UCSD-AML1 (cell line): Measurements from ENCODE around the gene DCBLD1.

Experiments used
- DNase-seq: peaks from one replicate; lab custom pipeline; 2025; ENCODE audit not compliant: unreplicated experiment; lab: John Stamatoyannopoulos, UW

DCBLD1 gene

DNA sequence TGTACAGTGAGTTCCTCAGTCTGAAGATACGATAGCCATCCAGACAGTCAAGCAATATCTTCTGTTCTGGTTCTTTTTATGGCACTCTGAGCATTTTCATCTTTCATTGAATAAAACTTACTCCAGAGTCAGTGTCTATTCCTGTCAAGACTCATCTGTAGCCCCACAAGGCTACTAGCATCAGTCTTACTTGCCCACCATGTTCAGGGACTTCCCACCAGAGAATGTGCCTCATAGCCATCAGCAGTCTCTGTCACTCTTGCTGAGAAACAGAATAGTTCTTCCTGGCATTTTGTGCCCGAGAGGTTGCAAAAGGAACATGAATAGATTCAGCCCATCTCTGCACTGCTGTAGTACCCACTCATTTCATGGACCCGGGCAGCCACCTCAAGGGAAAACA, 12.7 kb upstream of the DCBLD1 start:
- DNase-seq, result no peak

DNA sequence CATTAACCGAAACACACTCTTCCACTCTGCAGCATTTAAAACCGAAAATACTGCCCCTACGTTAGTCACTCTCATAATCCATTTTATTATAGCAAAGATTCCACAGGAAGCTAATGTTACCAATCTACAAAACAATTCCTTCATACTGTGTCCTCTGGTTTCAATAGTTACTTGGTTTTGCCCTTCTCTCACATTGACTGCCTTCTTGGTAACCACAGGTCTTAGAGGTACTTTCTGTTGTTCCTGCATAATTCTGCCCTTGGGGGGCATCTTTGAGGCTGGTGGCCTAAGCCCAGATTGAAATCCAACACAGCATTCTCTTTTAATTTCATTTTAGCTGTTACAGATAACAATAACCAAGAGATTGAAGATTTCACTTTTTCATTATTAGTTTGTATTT, 9.8 kb upstream of the DCBLD1 start:
- no peak for DNase-seq

DNA sequence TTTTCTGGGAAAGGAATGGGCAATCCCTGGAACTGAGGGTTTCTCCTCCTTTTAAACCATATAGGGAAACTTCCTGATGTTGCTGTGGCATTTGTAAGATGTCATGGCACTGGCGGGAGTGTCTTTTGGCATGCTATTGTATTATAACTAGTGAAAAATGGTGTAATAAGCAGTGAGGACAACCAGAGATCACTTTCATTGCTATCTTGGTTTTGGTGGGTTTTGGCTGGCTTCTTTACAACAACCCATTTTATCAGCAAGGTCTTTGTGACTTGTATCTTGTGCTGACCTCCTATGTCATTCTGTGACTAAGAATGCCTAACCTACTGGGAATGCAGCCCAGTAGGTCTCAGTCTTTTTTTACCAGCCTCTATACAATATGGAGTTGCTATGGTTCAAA, 9.1 kb upstream of the DCBLD1 start:
- DNase-seq, result no peak

DNA sequence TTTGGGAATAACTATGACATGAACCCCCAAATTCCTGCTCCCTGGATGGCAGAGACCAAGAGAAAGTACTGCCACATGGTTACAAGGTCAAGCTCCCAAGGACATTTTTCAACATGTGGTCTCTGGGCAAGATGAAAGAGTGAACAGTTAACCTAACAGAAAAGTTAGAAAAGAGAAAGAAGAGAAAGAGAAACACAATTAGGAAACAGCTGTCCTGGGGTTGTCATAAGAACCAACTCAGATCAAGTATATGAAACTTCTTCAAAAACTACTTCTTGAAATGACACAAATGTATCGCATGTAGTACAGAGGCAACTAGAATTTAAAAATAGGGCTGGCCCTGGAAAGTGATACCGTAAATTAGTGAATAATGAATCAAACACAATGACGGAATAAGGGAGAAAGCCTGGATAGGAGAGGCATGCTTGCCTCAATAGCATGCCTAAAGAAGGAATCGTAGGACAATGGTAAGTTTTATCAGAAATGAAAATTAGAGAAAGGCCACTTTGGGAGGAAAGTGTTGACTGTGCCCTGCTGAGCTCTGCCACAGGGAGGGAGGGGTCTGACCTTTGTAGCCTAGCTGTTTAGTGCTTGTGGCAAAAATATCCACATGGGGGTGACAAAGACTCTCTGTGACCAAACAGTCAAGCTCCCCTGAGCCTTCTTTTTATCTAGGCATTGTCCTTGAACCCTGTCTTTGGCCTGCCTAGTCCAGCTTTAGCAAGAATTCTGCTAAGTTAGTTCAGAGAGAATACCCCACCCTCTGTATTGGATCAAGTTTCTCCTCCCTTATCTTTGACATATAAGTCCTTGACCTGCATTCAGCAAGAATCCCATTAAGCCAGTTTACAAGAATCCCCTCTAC, 4.3 kb upstream of the DCBLD1 start:
- DNase-seq, result no peak

DNA sequence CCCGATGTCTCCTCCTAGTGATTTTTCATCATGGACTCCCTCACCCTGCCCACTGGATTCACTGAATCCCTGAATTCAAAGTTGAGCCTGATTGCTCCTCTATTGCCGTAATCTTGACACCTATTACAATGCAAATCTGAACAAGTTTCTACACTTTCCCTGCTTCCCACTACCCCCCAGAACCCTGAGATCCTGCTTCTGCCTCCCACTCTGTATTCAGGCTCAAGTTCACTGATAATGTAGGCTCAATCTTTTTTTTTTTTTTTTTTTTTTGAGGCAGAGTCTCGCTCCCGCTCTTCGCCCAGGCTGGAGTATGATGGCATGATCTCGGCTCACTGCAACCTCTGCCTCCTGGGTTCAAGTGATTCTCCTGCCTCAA, 3.6 kb upstream of the DCBLD1 start:
- DNase-seq, result no peak

DNA sequence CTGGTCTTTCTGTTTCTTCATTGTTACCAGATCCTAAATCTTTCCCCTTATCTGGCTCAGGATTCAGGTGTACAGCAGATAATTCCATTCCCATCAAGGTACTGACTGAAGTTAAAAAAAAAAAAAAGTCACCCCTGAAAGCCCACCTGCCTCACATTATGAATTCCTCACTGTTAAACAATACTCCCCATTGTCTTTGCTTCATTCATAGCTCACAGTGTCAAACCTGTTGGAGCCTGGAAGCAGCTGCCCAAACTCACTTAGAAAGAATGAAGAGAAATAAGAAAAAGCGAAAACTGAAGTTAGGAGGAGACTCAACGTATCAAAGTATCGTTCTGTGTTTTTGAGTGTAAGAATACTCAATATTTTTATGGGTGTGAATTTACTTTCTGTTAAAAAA, 1.8 kb upstream of the DCBLD1 start:
- no peak for DNase-seq

DNA sequence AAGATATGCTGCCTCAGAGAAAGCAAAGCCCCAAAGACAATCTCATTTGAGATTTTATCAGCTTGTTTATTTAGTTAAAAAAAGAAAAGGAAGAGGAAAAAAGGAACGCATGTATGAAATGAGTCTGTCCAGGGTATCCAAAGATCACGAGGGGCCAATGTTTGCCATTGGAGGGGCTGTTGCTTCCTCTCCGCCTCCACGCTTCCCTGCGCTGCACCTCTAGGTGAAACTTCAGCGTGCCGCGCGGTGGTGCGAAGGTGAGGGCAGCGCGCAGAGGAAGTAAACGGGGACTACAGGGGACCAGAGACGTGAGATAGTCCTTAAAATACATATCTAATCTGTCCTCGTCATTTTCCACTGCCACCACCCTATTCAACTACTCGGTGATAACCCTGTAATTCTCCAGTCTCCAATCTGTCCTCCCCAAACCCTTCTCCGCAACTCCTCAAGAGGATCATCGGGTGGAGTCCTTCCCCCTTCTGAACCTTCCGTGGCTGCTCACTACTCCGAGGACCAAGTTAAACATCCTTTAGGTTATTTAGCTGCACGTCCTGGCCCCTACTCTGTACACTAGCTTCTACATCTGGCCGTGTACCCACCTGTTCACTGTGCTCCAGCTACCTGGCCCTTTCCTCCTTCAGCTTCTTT, 1.1 kb upstream of the DCBLD1 start:
- no peak for DNase-seq

DNA sequence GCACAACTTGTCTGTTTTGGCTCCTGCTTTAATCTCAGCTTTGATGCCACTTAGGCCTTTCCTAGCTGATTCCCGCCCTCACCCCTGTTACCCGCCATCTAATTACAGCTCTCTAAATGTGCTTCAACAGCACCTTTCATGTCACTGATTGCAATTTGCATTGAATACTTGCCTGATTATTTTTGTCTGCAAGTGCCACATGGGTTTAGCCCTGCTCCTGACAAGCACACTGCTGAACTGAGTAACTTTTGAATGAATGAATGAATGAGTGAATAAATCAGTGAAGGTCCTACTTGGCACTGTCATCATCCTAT, 591 bp upstream of the DCBLD1 start:
- no peak for DNase-seq

DNA sequence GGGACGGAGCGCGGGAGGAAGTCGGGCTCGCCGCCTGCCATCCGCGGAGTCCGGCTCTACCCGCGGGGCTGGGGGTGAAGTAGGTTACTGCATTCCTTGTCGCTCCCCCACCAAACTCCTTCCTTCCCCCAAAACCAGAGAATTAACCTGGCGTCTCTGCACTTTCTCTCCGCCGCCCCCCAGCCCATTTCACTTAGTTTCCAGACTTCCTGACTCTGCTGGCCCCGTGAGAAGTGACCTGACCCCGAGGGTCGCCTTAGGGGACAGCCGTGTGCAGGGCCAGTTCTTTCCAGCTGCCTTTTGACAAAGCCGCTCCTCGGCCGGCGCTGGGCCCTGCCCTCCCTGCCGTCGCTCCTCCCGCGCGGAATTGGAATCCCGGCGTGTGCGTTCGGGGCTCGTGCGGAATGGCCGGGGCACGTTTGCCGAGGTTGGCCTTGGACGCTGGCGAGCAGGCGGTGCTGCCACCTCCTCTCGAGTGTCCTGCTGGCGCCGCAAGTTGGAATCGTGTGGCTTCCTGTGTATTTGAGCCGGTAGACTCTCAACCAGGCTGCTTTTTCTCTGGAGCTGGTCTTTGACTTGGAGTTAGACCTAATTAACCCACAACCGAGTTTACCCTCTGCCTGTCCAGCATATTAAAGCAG, 650 bp downstream of the DCBLD1 start:
- peak; percentile 42 for DNase-seq

DNA sequence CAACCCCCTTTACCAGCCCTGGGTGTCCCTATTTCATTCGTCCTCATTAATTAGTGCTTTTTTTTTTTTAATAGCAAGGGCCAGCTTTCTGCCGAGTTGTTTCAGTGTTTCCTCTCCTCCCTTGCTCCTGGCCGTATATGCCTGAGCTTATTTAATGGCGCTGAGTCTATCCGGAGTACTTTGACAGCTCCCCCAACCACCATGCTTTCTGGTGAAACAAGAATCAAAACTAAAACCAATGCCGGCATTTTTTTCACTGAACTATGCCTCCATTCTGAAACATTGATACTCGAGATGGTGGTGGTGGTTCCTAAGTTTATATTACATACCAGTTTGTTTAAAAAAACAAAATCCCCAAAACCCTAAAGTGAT, 1.2 kb downstream of the DCBLD1 start:
- no peak for DNase-seq

DNA sequence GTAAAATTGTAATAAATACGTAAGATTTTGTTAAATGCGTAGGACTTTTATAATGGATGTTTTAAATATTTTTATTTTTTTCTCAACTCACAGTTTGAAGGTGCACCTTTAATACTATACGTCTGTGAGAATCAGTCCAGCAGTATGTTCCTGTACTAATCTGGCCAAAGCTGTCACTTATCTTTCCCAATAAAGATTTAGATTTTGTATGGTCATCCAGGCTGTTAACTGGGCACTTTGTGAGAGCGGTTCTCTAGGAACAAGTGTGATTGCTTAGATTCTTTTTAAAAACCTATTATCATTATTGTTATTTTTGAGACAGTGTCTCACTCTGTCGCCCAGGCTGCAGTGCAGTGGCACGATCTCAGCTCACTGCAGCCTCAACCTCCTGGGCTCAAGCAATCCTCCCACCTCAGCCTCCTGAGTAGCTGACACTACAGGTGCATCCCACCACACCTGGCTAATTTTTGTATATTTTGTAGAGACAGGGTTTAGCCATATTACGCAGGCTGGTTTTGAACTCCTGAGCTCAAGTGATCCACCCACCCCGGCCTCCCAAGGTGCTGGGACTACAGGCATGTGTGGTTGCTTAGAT, 1.7 kb downstream of the DCBLD1 start:
- DNase-seq, result no peak

DNA sequence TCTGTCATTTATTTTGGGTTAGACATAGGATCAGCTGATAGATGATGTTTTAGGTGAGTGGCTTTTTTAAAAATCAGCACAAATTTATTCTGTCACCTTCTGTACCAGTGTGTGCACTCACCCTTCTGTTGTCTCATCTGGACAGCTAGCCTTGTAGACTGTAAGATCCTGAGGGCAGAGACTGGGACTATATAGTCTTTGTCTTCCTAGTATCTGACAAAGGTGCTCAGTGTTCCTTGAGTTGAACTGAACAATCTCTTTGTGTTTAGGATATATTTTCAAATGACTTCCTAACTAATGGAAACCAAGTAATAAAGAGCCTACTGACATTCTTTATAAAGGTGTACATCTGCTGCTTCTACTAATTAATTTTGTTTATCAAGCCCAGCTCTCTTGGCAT, 3.0 kb downstream of the DCBLD1 start:
- DNase-seq, result no peak

DNA sequence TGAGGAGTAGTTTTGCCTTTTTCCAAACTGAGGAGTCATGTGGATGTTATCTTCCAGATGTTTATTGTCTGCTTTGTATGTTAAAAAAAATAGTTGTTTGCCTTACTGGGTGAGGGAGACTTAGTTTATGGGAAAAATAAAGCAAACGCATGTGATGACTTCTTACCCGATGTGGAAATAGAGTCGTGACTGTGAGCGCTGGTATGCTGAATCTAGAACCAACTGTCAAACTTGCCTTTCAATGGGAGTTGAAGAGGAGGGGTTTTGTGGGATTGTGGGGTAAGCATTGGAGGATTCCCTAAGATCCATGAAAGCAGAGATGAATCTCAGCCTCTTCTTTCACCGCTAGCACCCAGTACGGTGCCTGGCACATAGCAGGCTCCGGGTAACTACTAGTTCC, 5.3 kb downstream of the DCBLD1 start:
- DNase-seq, result no peak

DNA sequence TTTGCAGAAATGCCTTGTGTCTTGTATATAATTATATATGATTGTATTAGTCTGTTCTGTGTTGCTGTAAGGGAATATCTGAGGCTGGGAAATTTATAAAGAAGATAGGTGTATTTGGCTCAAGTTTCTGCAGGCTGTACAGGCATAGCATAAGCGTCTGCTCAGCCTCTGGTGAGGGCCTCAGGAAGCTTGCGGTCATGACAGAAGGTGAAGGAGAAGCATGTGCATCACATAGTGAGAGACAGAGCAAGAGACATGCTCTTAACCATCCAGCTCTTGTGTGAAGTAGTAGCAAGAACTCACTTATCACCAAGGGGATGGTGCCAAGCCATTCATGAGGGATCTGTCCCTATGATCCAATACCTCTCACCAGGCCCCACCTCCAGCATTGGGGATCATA, 6.5 kb downstream of the DCBLD1 start:
- DNase-seq, result no peak

DNA sequence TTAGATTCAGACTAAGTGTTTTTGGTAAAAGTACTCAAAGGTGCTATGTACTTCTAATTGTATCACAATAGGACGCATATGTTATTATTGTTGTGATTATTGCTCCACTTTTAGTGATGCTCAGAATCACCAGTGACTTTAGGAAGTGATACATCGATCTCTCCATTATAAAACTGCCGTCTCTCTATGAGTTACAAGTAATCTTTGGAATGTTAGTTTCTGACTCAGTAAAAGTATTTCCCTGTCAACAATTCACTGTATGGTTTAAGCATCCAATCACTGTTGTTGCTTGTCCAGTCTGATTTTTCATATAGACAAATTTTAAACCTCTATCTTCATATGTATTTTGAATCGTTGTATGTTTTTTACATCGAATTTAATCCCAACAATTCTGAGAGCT, 9.4 kb downstream of the DCBLD1 start:
- DNase-seq, result no peak

DNA sequence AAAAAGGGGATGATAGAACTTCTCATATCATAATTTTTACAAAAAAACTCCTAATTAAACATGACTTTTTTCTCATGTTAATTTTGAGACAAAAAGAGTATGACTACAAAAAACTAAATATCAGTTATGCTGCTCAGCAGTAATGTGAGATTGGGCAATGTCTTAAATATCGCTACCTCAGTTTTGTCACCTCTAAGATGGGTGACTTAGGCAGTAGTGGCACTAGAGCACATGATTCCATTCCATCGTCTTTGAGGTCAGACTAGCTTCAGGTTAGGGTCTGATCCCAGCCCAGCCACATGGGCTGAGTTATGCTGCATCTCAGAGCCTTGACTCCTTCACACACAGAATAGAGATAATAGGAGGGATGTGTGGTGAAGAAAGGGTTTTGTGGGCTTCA, 11.0 kb downstream of the DCBLD1 start:
- no peak for DNase-seq

DNA sequence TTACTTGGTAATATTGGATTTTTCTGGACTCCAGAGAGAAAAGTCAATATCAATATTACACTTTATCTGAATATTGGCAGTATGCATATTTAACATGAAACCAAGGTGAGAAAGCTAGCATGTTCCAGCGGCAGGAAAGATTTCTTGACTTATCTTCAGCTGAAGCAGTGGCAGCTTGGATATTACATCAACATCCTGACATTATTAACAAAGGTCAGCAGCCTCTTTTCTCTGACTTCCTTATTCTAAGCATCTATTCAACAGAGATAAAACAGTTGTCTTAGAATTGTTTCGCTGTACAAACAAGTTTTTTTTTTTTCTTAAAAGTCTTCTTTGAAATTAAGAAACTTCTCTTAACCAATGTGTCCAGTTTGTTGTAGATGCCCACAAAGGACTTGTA, 11.8 kb downstream of the DCBLD1 start:
- no peak for DNase-seq

DNA sequence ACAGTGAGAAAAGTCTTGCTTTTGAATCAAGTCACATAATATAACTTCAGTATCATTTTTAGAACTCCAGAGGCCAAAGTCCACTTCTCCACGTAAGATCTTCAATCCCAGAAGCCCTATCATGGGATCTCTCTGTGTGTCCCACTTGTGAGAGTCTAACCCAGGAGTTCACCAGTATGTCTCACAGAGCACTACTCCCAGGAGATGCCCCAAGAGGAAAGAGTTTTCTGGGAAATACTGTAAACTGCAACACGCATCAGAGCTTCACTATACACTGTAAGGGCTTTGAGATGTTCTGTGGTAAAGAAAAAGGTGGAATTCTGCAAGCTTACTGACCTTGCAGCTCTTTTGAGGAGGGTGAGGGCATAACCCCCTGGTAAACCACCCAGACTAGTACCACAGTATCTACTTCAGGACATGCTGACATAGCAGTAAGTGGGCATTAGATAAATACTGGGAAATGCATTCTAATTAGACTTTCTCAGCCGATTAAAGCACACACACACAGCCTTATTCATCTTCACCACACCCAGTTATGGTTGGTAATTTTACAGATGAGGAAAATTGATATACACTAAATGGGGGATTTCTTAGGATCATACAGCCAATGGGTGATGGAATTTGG, 12.3 kb downstream of the DCBLD1 start:
- no peak for DNase-seq

DNA sequence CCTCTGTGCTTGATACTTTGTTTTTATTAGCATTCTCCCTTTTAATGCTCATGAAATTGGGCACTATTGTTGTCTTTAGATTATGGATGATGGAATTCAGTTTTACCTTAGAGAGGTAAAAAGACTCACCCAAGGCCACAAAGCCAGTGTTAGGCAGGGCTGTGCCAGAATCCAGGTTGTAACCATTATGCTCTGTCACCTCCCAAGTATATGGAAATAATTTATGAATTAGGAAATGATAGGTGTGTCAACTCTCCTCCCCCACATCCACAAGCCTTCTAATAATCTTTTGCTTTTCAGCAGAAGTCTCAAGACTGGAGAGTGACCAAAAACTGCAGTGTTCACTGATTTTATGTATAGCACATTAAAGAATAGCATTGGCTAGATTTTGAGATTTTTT, 13.0 kb downstream of the DCBLD1 start:
- DNase-seq, result no peak

DNA sequence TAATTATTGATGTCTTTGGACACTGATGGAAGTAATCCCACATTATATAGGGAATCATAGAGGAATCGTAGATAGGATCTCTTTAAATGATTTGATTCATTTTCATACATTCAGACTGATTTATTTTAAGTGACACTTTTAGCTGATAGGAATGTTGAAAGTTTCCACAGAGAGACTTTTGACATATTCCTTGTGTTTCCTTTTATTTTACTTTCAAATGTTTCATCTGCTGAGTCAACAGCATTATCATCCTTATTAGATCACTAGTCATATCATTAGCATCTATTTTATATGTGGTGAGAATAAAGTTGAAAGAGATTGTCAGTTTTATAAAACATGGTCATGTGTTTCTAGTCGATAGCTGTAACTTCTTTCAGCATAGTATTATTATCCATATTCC, 13.4 kb downstream of the DCBLD1 start:
- DNase-seq, result no peak

DNA sequence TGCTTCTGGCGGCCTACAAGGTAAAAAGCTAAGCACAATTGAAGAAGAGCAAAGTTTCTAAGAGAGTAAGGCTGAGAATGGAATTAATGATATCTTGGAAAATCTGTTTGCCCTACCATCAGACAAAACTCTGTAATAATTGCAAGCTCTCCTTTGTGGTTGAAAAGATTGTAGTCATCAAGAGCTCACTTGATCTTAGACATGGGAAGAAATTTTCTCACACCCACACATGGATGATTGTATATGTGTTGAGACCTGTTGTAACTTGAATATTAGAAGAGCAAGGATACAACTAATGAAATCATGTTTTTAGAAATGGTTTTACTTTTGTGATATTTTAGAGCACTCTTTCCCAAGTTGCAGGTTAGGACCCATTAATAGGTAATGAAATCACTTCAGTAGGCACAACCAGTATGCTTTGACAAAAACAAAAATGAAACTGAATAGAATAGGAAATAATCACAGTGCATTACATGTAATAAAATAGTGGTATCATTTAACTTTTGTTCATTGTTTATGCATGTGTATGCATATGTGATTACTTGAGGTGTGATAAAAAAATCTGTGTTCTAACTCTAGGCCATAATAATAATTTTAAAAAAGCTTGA, 14.0 kb downstream of the DCBLD1 start:
- DNase-seq, result no peak
